H9 (cell line): ENCODE results near the gene CCDC190. TPM values are rescaled to one million over a fixed set of nuclear protein-coding genes. Genes with fewer than 3 reads are reported as not detected.

Experiments used
- DNase-seq: peaks from one replicate; pipeline ENCODE4 v3.0.0-alpha.2; 2017
- H2AFZ ChIP-seq: one replicate; pipeline ENCODE4 v1.6.1; 2013; ENCODE audit warnings: mild to moderate bottlenecking, low read length, control low read depth, moderate library complexity
- H2AK5ac ChIP-seq: 2 replicates; pipeline ENCODE4 v1.6.1; 2013; ENCODE audit warnings: low read length, control low read depth, mixed read lengths; ENCODE audit not compliant: insufficient read length
- H2BK120ac ChIP-seq: one replicate; pipeline ENCODE4 v1.6.1; 2013; ENCODE audit warnings: low read depth, mild to moderate bottlenecking, low read length, control low read depth, inconsistent platforms; ENCODE audit not compliant: poor library complexity, severe bottlenecking
- H2BK12ac ChIP-seq: 2 replicates; pipeline ENCODE4 v1.6.1; 2013; ENCODE audit warnings: low read length, control low read depth, mixed read lengths, low read depth; ENCODE audit not compliant: insufficient read length
- H2BK15ac ChIP-seq: 2 replicates; pipeline ENCODE4 v1.6.1; 2013; ENCODE audit warnings: low read depth, low read length, control low read depth
- H2BK20ac ChIP-seq: one replicate; pipeline ENCODE4 v1.6.1; 2013; ENCODE audit warnings: low read depth, mild to moderate bottlenecking, low read length, control low read depth, inconsistent platforms; ENCODE audit not compliant: poor library complexity, severe bottlenecking
- H2BK5ac ChIP-seq: 2 replicates; pipeline ENCODE4 v1.6.1; 2013; ENCODE audit warnings: low read length, control low read depth, mixed read lengths; ENCODE audit not compliant: insufficient read length
- H3K14ac ChIP-seq: 2 replicates; pipeline ENCODE4 v1.6.1; 2013; ENCODE audit warnings: low read length, control low read depth; ENCODE audit not compliant: insufficient read depth
- H3K18ac ChIP-seq: 2 replicates; pipeline ENCODE4 v1.6.1; 2013; ENCODE audit warnings: low read depth, mild to moderate bottlenecking, mixed read lengths, low read length, control low read depth; ENCODE audit not compliant: insufficient read length
- H3K23ac ChIP-seq: 2 replicates; pipeline ENCODE4 v1.6.1; 2013; ENCODE audit warnings: low read length, control low read depth, mixed read lengths, low read depth; ENCODE audit not compliant: insufficient read length
- H3K23me2 ChIP-seq: 2 replicates; pipeline ENCODE4 v1.6.1; 2013; ENCODE audit warnings: low read depth, mild to moderate bottlenecking, mixed read lengths, low read length, control low read depth; ENCODE audit not compliant: insufficient read length, poor library complexity, severe bottlenecking
- H3K27ac ChIP-seq: 2 replicates; pipeline ENCODE4 v1.5.1; 2013; ENCODE audit warnings: low read length, control low read depth, mixed read lengths, low read depth; ENCODE audit not compliant: insufficient read length
- H3K27me3 ChIP-seq: 2 replicates; pipeline ENCODE4 v1.6.1; 2013; ENCODE audit warnings: low read length, control low read depth, inconsistent platforms; ENCODE audit not compliant: insufficient read depth
- H3K4ac ChIP-seq: 2 replicates; pipeline ENCODE4 v1.6.1; 2013; ENCODE audit warnings: low read depth, mild to moderate bottlenecking, control low read depth, inconsistent platforms, low read length, moderate library complexity
- H3K4me1 ChIP-seq: 2 replicates; pipeline ENCODE4 v1.6.1; 2013; ENCODE audit warnings: low read length, control low read depth, inconsistent platforms; ENCODE audit not compliant: insufficient read depth
- H3K4me2 ChIP-seq: 2 replicates; pipeline ENCODE4 v1.6.1; 2013; ENCODE audit warnings: low read length, control low read depth, mixed read lengths; ENCODE audit not compliant: insufficient read length, insufficient read depth
- H3K56ac ChIP-seq: 2 replicates; pipeline ENCODE4 v1.6.1; 2013; ENCODE audit warnings: low read depth, mild to moderate bottlenecking, mixed read lengths, low read length, control low read depth; ENCODE audit not compliant: insufficient read length
- H3K79me1 ChIP-seq: 2 replicates; pipeline ENCODE4 v1.6.1; 2013; ENCODE audit warnings: low read depth, mild to moderate bottlenecking, moderate library complexity, low read length, control low read depth, inconsistent platforms; ENCODE audit not compliant: insufficient read depth, poor library complexity, severe bottlenecking
- H3K79me2 ChIP-seq: 2 replicates; pipeline ENCODE4 v1.6.1; 2013; ENCODE audit warnings: low read length, control low read depth, inconsistent platforms; ENCODE audit not compliant: insufficient read depth
- H3K9ac ChIP-seq: 2 replicates; pipeline ENCODE4 v1.6.1; 2013; ENCODE audit warnings: low read length, control low read depth, mixed read lengths; ENCODE audit not compliant: insufficient read length; ENCODE audit errors: extremely low read depth
- H3K9me3 ChIP-seq: one replicate; pipeline ENCODE4 v1.6.1; 2013; ENCODE audit warnings: low read depth, low read length, inconsistent platforms; ENCODE audit not compliant: control insufficient read depth
- H3T11ph ChIP-seq: one replicate; pipeline ENCODE4 v1.6.1; 2013; ENCODE audit warnings: mild to moderate bottlenecking, low read length, control low read depth, inconsistent platforms
- H4K20me1 ChIP-seq: one replicate; pipeline ENCODE4 v1.6.1; 2013; ENCODE audit not compliant: control insufficient read depth, insufficient read length, insufficient read depth
- H4K5ac ChIP-seq: 2 replicates; pipeline ENCODE4 v1.6.1; 2013; ENCODE audit warnings: low read depth, mild to moderate bottlenecking, mixed read lengths, low read length, control low read depth; ENCODE audit not compliant: insufficient read length
- H4K8ac ChIP-seq: replicated peaks from 2 replicates; pipeline ENCODE4 v1.6.1; 2013; ENCODE audit warnings: low read length, control low read depth, mixed read lengths, low read depth; ENCODE audit not compliant: insufficient read length
- H4K91ac ChIP-seq: 2 replicates; pipeline ENCODE4 v1.6.1; 2013; ENCODE audit warnings: low read depth, mild to moderate bottlenecking, moderate library complexity, mixed read lengths, low read length, control low read depth; ENCODE audit not compliant: insufficient read length
- H3K27ac Mint-ChIP-seq, 3 experiments: 2 replicates in 2 of 3; 3 replicates in 1 of 3; pipeline ENCODE4 v1.8.0; 2020 to 2021; ENCODE audit warnings: mixed read lengths in 3 of 3, mild to moderate bottlenecking in 1 of 3, moderate library complexity in 1 of 3
- H3K27me3 Mint-ChIP-seq: 2 replicates; pipeline ENCODE4 v1.8.0; 2021; ENCODE audit warnings: low read depth, mild to moderate bottlenecking, moderate library complexity, mixed read lengths
- H3K36me3 Mint-ChIP-seq, 3 experiments: 2 replicates in 2 of 3; 3 replicates in 1 of 3; pipeline ENCODE4 v1.8.0; 2020 to 2021; ENCODE audit warnings: low read depth in 3 of 3, mixed read lengths in 3 of 3; ENCODE audit not compliant: insufficient read depth in 1 of 3
- H3K4me1 Mint-ChIP-seq, 2 experiments: 2 replicates each; pipeline ENCODE4 v1.8.0; 2020; ENCODE audit warnings: mixed read lengths in 2 of 2
- H3K4me3 Mint-ChIP-seq, 2 experiments: 2 replicates in 1 of 2; 3 replicates in 1 of 2; pipeline ENCODE4 v1.8.0; 2020 to 2021; ENCODE audit warnings: mild to moderate bottlenecking in 2 of 2, mixed read lengths in 2 of 2, moderate library complexity in 1 of 2
- H3K9me3 Mint-ChIP-seq, 2 experiments: 2 replicates in 1 of 2; 3 replicates in 1 of 2; pipeline ENCODE4 v1.8.0; 2020; ENCODE audit warnings: mild to moderate bottlenecking in 2 of 2, mixed read lengths in 2 of 2, moderate library complexity in 1 of 2
- CTCF ChIP-seq: fragments of 200-600 bp; sonication (generic); conservative IDR thresholded peaks from 3 replicates; pipeline ENCODE4 v1.8.0; 2021; ENCODE audit warnings: antibody characterized with exemption, mild to moderate bottlenecking
- WGBS: extraction: QIAGEN DNeasy Blood & Tissue Kit; methylation state at CpG from one replicate; pipeline ENCODE4 v1.1.7; 2013; ENCODE audit warnings: missing lambda C conversion rate, low lambda C conversion rate, mixed read lengths; ENCODE audit not compliant: insufficient read length; ENCODE audit errors: extremely low coverage; 5-methylcytosine and 5-hydroxymethylcytosine counted together
- total RNA-seq: library from RNA; stranded (reverse); gene quantifications from 2 replicates; pipeline ENCODE4 v1.2.1, GENCODE V29; 2021

CCDC190 gene
- total RNA-seq, 1 experiment from 2014 or later = not detected

- H3K79me1 ChIP-seq = no peaks in the 10 kb centered on the region
- H3K27me3 ChIP-seq = no peaks in the 10 kb centered on the region
- no peak overlapping the region for H2BK120ac ChIP-seq
- no peak overlapping the region for H3K9ac ChIP-seq
- H2BK5ac ChIP-seq = no peak overlapping the region
- no peak overlapping the region for H3K18ac ChIP-seq
- H3K23me2 ChIP-seq = peaks cover 8% of the 10 kb centered on the region
- H3K27ac Mint-ChIP-seq = no peak overlapping the region
- no peaks in the 10 kb centered on the region for H3K9me3 Mint-ChIP-seq
- no peak overlapping the region for H2AFZ ChIP-seq
- H3K27me3 Mint-ChIP-seq = peaks cover 3% of the 10 kb centered on the region
- no peak overlapping the region for H3K23ac ChIP-seq
- H3K4ac ChIP-seq = no peak overlapping the region
- no CpG with 5 or more reads among the region's 2 CpGs for WGBS
- no peaks in the 10 kb centered on the region for H4K20me1 ChIP-seq
- no peak overlapping the region for H3K27ac ChIP-seq
- no peak overlapping the region for H4K91ac ChIP-seq
- no peak for TF ChIP-seq CTCF
- H3K9me3 ChIP-seq = no peaks in the 10 kb centered on the region
- H3K4me3 Mint-ChIP-seq = no peak overlapping the region
- H3K79me2 ChIP-seq = no peaks in the 10 kb centered on the region
- H3K4me1 Mint-ChIP-seq = peaks cover 18 to 21% of the 10 kb centered on the region in 2 experiments
- H4K8ac ChIP-seq = no peak overlapping the region
- H3K4me1 ChIP-seq = no peaks in the 10 kb centered on the region
- no peak overlapping the region for H2BK15ac ChIP-seq
- H3K14ac ChIP-seq = no peak overlapping the region
- no peak for DNase-seq
- H4K5ac ChIP-seq = no peak overlapping the region
- no peak overlapping the region for H2BK20ac ChIP-seq
- no peak overlapping the region for H3K56ac ChIP-seq
- H3K36me3 Mint-ChIP-seq = no peaks in the 10 kb centered on the region
- no peak overlapping the region for H2BK12ac ChIP-seq
- H2AK5ac ChIP-seq = no peak overlapping the region
- H3K4me2 ChIP-seq = no peak overlapping the region
- H3T11ph ChIP-seq = no peak overlapping the region
Measured at GRCh38 chr1:162823771-162824525, 37.0 kb downstream of the CCDC190 start.
